Liver (tissue), 9 donors: Measurements from ENCODE around the gene SLC7A10. TPM values are rescaled to one million over a fixed set of nuclear protein-coding genes. Genes with fewer than 3 reads are reported as not detected.

ENCODE experiments used
- DNase-seq: peaks from one replicate; pipeline ENCODE4 v3.0.0-alpha.2; 2017; ENCODE audit warnings: low spot score
- H3K27ac ChIP-seq, 2 donors: one replicate each; pipeline ENCODE4 v1.7.0; 2013; ENCODE audit warnings: inconsistent platforms in 2 of 2, low read length in 2 of 2, control low read depth in 1 of 2, low read depth in 1 of 2, mild to moderate bottlenecking in 1 of 2
- H3K27me3 ChIP-seq, 4 donors: one replicate each; pipeline versions ENCODE4 v1.6.1 to v1.7.0; 2013; ENCODE audit warnings: low read length in 3 of 4, inconsistent platforms in 1 of 4, mild to moderate bottlenecking in 1 of 4, moderate library complexity in 1 of 4; ENCODE audit not compliant: control insufficient read depth in 4 of 4, insufficient read depth in 4 of 4
- H3K36me3 ChIP-seq, 4 donors: one replicate each; pipeline versions ENCODE4 v1.6.1 to v1.7.0; 2013; ENCODE audit warnings: low read length in 3 of 4, mild to moderate bottlenecking in 3 of 4, low read depth in 1 of 4, moderate library complexity in 1 of 4; ENCODE audit not compliant: control insufficient read depth in 4 of 4, insufficient read depth in 3 of 4
- H3K4me1 ChIP-seq, 4 donors: one replicate each; pipeline versions ENCODE4 v1.6.1 to v1.7.0; 2013; ENCODE audit warnings: low read length in 3 of 4, mild to moderate bottlenecking in 3 of 4, moderate library complexity in 1 of 4; ENCODE audit not compliant: control insufficient read depth in 4 of 4, insufficient read depth in 4 of 4
- H3K4me3 ChIP-seq, 3 donors: one replicate each; pipeline versions ENCODE4 v1.6.1 to v1.7.0; 2013; ENCODE audit warnings: low read length in 3 of 3, control low read depth in 1 of 3, low read depth in 1 of 3, mild to moderate bottlenecking in 1 of 3
- H3K9ac ChIP-seq, 2 donors: one replicate each; pipeline ENCODE4 v1.7.0; 2013; ENCODE audit warnings: low read length in 2 of 2, mild to moderate bottlenecking in 2 of 2, moderate library complexity in 2 of 2, control low read depth in 1 of 2, low read depth in 1 of 2
- H3K9me3 ChIP-seq, 4 donors: one replicate each; pipeline versions ENCODE4 v1.6.1 to v1.7.0; 2013; ENCODE audit warnings: low read length in 3 of 4; ENCODE audit not compliant: control insufficient read depth in 4 of 4
- ATF3 ChIP-seq: IDR thresholded peaks from 2 replicates; pipeline ENCODE4 v1.6.1; 2016; ENCODE audit warnings: antibody characterized with exemption
- CTCF ChIP-seq: fragments of 150-350 bp; IDR thresholded peaks from 2 replicates; pipeline ENCODE4 v1.5.1; 2017; ENCODE audit warnings: improper control_type of control experiment, low read depth, low read length; ENCODE audit not compliant: missing input control
- EGR1 ChIP-seq, 2 donors: IDR thresholded peaks; 2 replicates each; pipeline ENCODE4 v1.6.1; 2016 to 2018; ENCODE audit warnings: antibody characterized with exemption in 2 of 2, low read depth in 2 of 2
- FOXA1 ChIP-seq: IDR thresholded peaks from 2 replicates; pipeline ENCODE4 v1.6.1; 2016; ENCODE audit warnings: antibody characterized with exemption
- FOXA2 ChIP-seq: IDR thresholded peaks from 2 replicates; pipeline ENCODE4 v1.6.1; 2016; ENCODE audit warnings: antibody characterized with exemption
- GABPA ChIP-seq, 2 donors: IDR thresholded peaks in 1 of 2; conservative IDR thresholded peaks in 1 of 2; 2 replicates each; pipeline ENCODE4 v1.6.1; 2016; ENCODE audit warnings: antibody characterized with exemption in 2 of 2, mild to moderate bottlenecking in 1 of 2, moderate library complexity in 1 of 2
- HNF4A ChIP-seq, 2 donors: conservative IDR thresholded peaks; 2 replicates each; pipeline ENCODE4 v1.6.1; 2016; ENCODE audit warnings: antibody characterized with exemption in 2 of 2, mild to moderate bottlenecking in 2 of 2
- JUND ChIP-seq, 2 donors: IDR thresholded peaks; 2 replicates each; pipeline ENCODE4 v1.6.1; 2016; ENCODE audit warnings: antibody characterized with exemption in 2 of 2
- MAX ChIP-seq: IDR thresholded peaks from 2 replicates; pipeline ENCODE4 v1.6.1; 2016; ENCODE audit warnings: antibody characterized with exemption
- NR2F2 ChIP-seq: IDR thresholded peaks from 2 replicates; pipeline ENCODE4 v1.6.1; 2016; ENCODE audit warnings: antibody characterized with exemption
- REST ChIP-seq: IDR thresholded peaks from 2 replicates; pipeline ENCODE4 v1.6.1; 2016; ENCODE audit warnings: antibody characterized with exemption, mild to moderate bottlenecking
- RXRA ChIP-seq, 2 donors: IDR thresholded peaks; 2 replicates each; pipeline ENCODE4 v1.6.1; 2017 to 2018; ENCODE audit warnings: antibody characterized with exemption in 2 of 2, mild to moderate bottlenecking in 1 of 2
- SP1 ChIP-seq: IDR thresholded peaks from 2 replicates; pipeline ENCODE4 v1.6.1; 2018; ENCODE audit warnings: antibody characterized with exemption, mild to moderate bottlenecking
- TAF1 ChIP-seq: conservative IDR thresholded peaks from 2 replicates; pipeline ENCODE4 v1.6.1; 2016; ENCODE audit warnings: antibody characterized with exemption, mild to moderate bottlenecking
- YY1 ChIP-seq: IDR thresholded peaks from 2 replicates; pipeline ENCODE4 v1.6.1; 2016; ENCODE audit warnings: antibody characterized with exemption, mild to moderate bottlenecking
- ZBTB33 ChIP-seq: IDR thresholded peaks from 2 replicates; pipeline ENCODE4 v1.6.1; 2016; ENCODE audit warnings: antibody characterized with exemption
- WGBS: extraction: QIAGEN DNeasy Blood & Tissue Kit; methylation state at CpG from one replicate; pipeline ENCODE4 v1.1.7; 2013; 5-methylcytosine and 5-hydroxymethylcytosine counted together
- polyA plus RNA-seq, 2 donors: library from polyadenylated mRNA; stranded (reverse) in 1 of 2; unstranded in 1 of 2; fragments of 200-250 nt in 1 of 2; fragments of >200 nt in 1 of 2; fragmentation: Nextera tagmentation in 1 of 2; extraction: Ambion mirVana in 1 of 2; gene quantifications; one replicate each; pipeline versions ENCODE4 v1.2.1 to v1.2.3, GENCODE V29; 2013 to 2015
- total RNA-seq, 2 donors: library from RNA; depleted of rRNA; stranded (reverse); fragments of >200 nt; gene quantifications; one replicate each; pipeline ENCODE4 v1.2.3, GENCODE V29; 2014
- donor health status: healthy.
- donor health status: healthy.
- donor health status: healthy.
- donor health status: healthy.
- donor health status: healthy.

The SLC7A10 gene
- total and polyA plus RNA-seq, 4 donors = not detected

- Histone ChIP-seq H3K27ac (no peak overlapping the region), H3K9me3 (no peaks in the 10 kb centered on the region), H3K9ac (no peak overlapping the region), H3K4me3 (no peak overlapping the region), H3K36me3 (no peaks in the 10 kb centered on the region), H3K4me1 (peaks cover 0 to 2% (median under 1%) of the 10 kb centered on the region in 4 donors), H3K27me3 (peaks cover 0 to 3% (median under 1%) of the 10 kb centered on the region in 4 donors)
- TF ChIP-seq CTCF = no peak
- no peak for TF ChIP-seq EGR1 (IDR thresholded peaks at IDR 0.05; ENCODE audit: low read depth in 2 of 2)
- no peak for TF ChIP-seq FOXA2
- TF ChIP-seq YY1 = no peak
- TF ChIP-seq FOXA1 = no peak
- no peak for TF ChIP-seq REST
- no peak for TF ChIP-seq SP1
- no peak for TF ChIP-seq ATF3
- no peak for TF ChIP-seq TAF1
- WGBS = 88% methylated on average over 18 of the region's 18 CpGs
- no peak for DNase-seq
Measured at GRCh38 chr19:33220115-33220514, 5.5 kb downstream of the SLC7A10 start.

GRCh38 chr19:33219261-33219815, 6.3 kb downstream of the SLC7A10 start:
- Histone ChIP-seq H3K9ac (no peak overlapping the region), H3K4me3 (no peak overlapping the region), H3K27me3 (no peaks in the 10 kb centered on the region), H3K4me1 (no peaks in the 10 kb centered on the region), H3K27ac (no peak overlapping the region), H3K36me3 (no peaks in the 10 kb centered on the region), H3K9me3 (no peaks in the 10 kb centered on the region)
- TF ChIP-seq TAF1 = no peak
- TF ChIP-seq HNF4A (conservative IDR thresholded peaks at IDR 0.05) = no peak
- TF ChIP-seq SP1 = no peak
- TF ChIP-seq GABPA (IDR thresholded peaks at IDR 0.05 in 1 of 2, conservative IDR thresholded peaks at IDR 0.05 in 1 of 2) = no peak
- no peak for TF ChIP-seq FOXA1
- no peak for TF ChIP-seq RXRA (IDR thresholded peaks at IDR 0.05)
- TF ChIP-seq CTCF = no peak
- no peak for TF ChIP-seq ZBTB33
- TF ChIP-seq EGR1 (IDR thresholded peaks at IDR 0.05; ENCODE audit: low read depth in 2 of 2) = no peak
- no peak for TF ChIP-seq YY1
- TF ChIP-seq ATF3 = no peak
- TF ChIP-seq NR2F2 = no peak
- no peak for TF ChIP-seq FOXA2
- no peak for TF ChIP-seq MAX
- no peak for TF ChIP-seq JUND (IDR thresholded peaks at IDR 0.05)
- DNase-seq = no peak
- WGBS = 81% methylated on average over 12 of the region's 12 CpGs
